Ishikawa (cell line): Measurements from ENCODE around the gene SEMA4A.

ENCODE experiments used
- RAD21 ChIP-seq: IDR thresholded peaks from 2 replicates; pipeline ENCODE4 v1.6.1; 2012; ENCODE audit warnings: low read depth
- TAF1 ChIP-seq: IDR thresholded peaks from 2 replicates; pipeline ENCODE4 v1.6.1; 2012; ENCODE audit warnings: low read depth, mild to moderate bottlenecking
- TF ChIP-seq, protein P1 (sequence below): IDR thresholded peaks from 2 replicates; pipeline ENCODE4 v1.6.1; 2012; ENCODE audit warnings: low read depth, mild to moderate bottlenecking

DNA sequence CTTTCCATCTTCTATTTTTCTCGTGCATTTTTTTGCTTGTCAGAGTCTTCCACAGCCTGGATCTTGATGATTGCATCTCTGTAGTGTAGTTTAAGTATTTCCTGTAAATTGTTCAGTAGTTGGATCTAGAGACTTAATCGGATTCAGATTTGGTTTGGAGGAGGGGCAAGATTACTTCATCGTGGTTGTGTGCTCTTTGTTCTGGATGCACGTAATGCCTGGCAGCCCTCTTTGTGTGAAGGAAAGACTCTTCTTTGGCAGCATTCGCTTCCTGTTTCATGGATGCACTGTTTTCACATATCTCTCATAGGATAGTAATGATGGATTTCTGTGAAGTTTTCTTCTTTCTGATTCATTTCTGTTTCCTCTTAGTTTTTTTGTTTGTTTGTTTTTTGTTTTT, 14.2 kb downstream of the SEMA4A start:
- TF ChIP-seq, protein P1, sequence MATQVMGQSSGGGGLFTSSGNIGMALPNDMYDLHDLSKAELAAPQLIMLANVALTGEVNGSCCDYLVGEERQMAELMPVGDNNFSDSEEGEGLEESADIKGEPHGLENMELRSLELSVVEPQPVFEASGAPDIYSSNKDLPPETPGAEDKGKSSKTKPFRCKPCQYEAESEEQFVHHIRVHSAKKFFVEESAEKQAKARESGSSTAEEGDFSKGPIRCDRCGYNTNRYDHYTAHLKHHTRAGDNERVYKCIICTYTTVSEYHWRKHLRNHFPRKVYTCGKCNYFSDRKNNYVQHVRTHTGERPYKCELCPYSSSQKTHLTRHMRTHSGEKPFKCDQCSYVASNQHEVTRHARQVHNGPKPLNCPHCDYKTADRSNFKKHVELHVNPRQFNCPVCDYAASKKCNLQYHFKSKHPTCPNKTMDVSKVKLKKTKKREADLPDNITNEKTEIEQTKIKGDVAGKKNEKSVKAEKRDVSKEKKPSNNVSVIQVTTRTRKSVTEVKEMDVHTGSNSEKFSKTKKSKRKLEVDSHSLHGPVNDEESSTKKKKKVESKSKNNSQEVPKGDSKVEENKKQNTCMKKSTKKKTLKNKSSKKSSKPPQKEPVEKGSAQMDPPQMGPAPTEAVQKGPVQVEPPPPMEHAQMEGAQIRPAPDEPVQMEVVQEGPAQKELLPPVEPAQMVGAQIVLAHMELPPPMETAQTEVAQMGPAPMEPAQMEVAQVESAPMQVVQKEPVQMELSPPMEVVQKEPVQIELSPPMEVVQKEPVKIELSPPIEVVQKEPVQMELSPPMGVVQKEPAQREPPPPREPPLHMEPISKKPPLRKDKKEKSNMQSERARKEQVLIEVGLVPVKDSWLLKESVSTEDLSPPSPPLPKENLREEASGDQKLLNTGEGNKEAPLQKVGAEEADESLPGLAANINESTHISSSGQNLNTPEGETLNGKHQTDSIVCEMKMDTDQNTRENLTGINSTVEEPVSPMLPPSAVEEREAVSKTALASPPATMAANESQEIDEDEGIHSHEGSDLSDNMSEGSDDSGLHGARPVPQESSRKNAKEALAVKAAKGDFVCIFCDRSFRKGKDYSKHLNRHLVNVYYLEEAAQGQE = no peak
- TF ChIP-seq TAF1 = no peak
- no peak for TF ChIP-seq RAD21
